Vagina (tissue), 2 donors: ENCODE results near the gene CERT1. TPM values are rescaled to one million over a fixed set of nuclear protein-coding genes. Genes with fewer than 3 reads are reported as not detected.
A peak's percentile ranks its signal among the peaks of the same experiment; 100 is the strongest.

Experiments
- DNase-seq, 2 donors: peaks; one replicate each; pipeline ENCODE4 v3.0.0-alpha.2; 2017; ENCODE audit errors: extremely low spot score in 2 of 2
- H3K27ac ChIP-seq: fragments of 200-600 bp; sonication (generic); one replicate; pipeline ENCODE4 v1.5.1; 2019
- H3K27me3 ChIP-seq: fragments of 200-600 bp; sonication (generic); one replicate; pipeline ENCODE4 v1.5.1; 2019
- H3K36me3 ChIP-seq, 2 donors: fragments of 200-600 bp; sonication (generic); one replicate each; pipeline ENCODE4 v1.5.1; 2017 to 2019
- H3K4me1 ChIP-seq: fragments of 200-600 bp; sonication (generic); one replicate; pipeline ENCODE4 v1.5.1; 2019
- H3K4me3 ChIP-seq, 2 donors: fragments of 200-600 bp; sonication (generic); 1 replicate in 1 of 2; 2 replicates in 1 of 2; pipeline ENCODE4 v1.5.1; 2016 to 2019
- H3K9me3 ChIP-seq: fragments of 200-600 bp; sonication (generic); one replicate; pipeline ENCODE4 v1.5.1; 2019
- CTCF ChIP-seq, 3 experiments: fragments of 450-650 bp in 2 of 3; fragments of 200-600 bp in 1 of 3; sonication (generic) in 1 of 3; IDR thresholded peaks; one replicate each; pipeline ENCODE4 v1.5.1; 2017 to 2019; ENCODE audit warnings: antibody characterized with exemption in 3 of 3, mild to moderate bottlenecking in 2 of 3, moderate library complexity in 2 of 3
- POLR2A ChIP-seq, 2 donors: fragments of 450-650 bp; IDR thresholded peaks; one replicate each; pipeline ENCODE4 v1.6.1; 2017; ENCODE audit warnings: antibody characterized with exemption in 2 of 2, mild to moderate bottlenecking in 2 of 2, moderate library complexity in 2 of 2
- POLR2AphosphoS5 ChIP-seq, 2 donors: sonication (generic); formaldehyde crosslinking; IDR thresholded peaks; one replicate each; pipeline ENCODE4 v1.9.0; 2017; ENCODE audit warnings: antibody characterized with exemption in 2 of 2, mild to moderate bottlenecking in 2 of 2, low read depth in 1 of 2; ENCODE audit not compliant: insufficient read depth in 1 of 2
- intact Hi-C: fragments of 100-400 bp; cut with DNase I; formaldehyde crosslinking; loops from one replicate; pipeline ENCODE4 v1.15.1; 2023
- total RNA-seq: library from RNA; depleted of rRNA; stranded (reverse); fragments of >200 nt; gene quantifications from one replicate; pipeline ENCODE4 v1.2.3, GENCODE V29; 2016

The CERT1 gene
- total RNA-seq, 1 donor from 2014 or later, result 44.2 TPM

- TF ChIP-seq POLR2AphosphoS5 (IDR thresholded peaks at IDR 0.05; ENCODE audit: insufficient read depth in 1 of 2, low read depth in 1 of 2) (no peak), CTCF (IDR thresholded peaks at IDR 0.05) (no peak), POLR2A (IDR thresholded peaks at IDR 0.05) (no peak)
- Histone ChIP-seq H3K4me1 (no peaks in the 10 kb centered on the region), H3K9me3 (no peaks in the 10 kb centered on the region), H3K27ac (no peak overlapping the region), H3K36me3 (peaks cover 0 to 81% of the 10 kb centered on the region in 2 donors), H3K27me3 (no peaks in the 10 kb centered on the region), H3K4me3 (no peak overlapping the region)
- intact Hi-C loops, result no loop called here
- no peak for DNase-seq
Observed at GRCh38 chr5:75349663-75350062, 161.8 kb downstream of the CERT1 start.

- no peaks in the 10 kb centered on the region for H3K9me3 ChIP-seq
Observed at GRCh38 chr5:75348241-75348640, 163.2 kb downstream of the CERT1 start.

GRCh38 chr5:75342836-75343235, 168.6 kb downstream of the CERT1 start:
- H3K9me3 ChIP-seq, result no peaks in the 10 kb centered on the region
- intact Hi-C loops, result no loop called here
- H3K27me3 ChIP-seq, result no peaks in the 10 kb centered on the region
- peaks cover 0 to 40% of the 10 kb centered on the region in 2 donors for H3K36me3 ChIP-seq
- no peak for DNase-seq
- no peak overlapping the region for H3K4me3 ChIP-seq
- peaks cover 13% of the 10 kb centered on the region for H3K4me1 ChIP-seq
- TF ChIP-seq CTCF (IDR thresholded peaks at IDR 0.05), result no peak
- no peak for TF ChIP-seq POLR2A (IDR thresholded peaks at IDR 0.05)
- no peak for TF ChIP-seq POLR2AphosphoS5 (IDR thresholded peaks at IDR 0.05; ENCODE audit: insufficient read depth in 1 of 2, low read depth in 1 of 2)
- H3K27ac ChIP-seq, result no peak overlapping the region

More at GRCh38 chr5:75348241-75348640, 163.2 kb downstream of the CERT1 start:
- no peak overlapping the region for H3K4me3 ChIP-seq
- intact Hi-C loops, result no loop called here
- H3K27me3 ChIP-seq, result no peaks in the 10 kb centered on the region
- DNase-seq, result no peak
- TF ChIP-seq POLR2A (IDR thresholded peaks at IDR 0.05) (no peak), CTCF (IDR thresholded peaks at IDR 0.05) (no peak), POLR2AphosphoS5 (IDR thresholded peaks at IDR 0.05; ENCODE audit: insufficient read depth in 1 of 2, low read depth in 1 of 2) (no peak)
- H3K36me3 ChIP-seq, result peaks cover 0 to 85% of the 10 kb centered on the region in 2 donors
- H3K4me1 ChIP-seq, result no peaks in the 10 kb centered on the region
- H3K27ac ChIP-seq, result no peak overlapping the region

DNA sequence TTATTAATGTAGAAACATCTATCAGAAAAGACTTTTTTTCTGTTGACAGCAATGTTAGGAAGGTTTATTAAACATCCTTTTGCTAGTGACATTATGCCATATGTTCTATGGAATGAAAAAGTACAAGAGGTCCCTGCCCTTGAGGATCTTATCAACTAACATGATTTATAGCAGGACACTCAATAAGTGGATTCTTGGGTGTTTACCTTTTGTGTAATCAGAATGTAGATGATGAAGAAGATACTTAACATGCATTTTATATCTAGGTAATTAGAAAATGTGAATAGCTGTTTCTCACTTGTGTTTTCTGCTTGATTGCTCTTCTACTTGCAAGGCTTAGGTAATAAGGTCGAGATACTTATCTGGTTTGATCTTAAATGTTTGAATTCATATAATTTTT, 169.5 kb downstream of the CERT1 start:
- no peak for TF ChIP-seq POLR2A (IDR thresholded peaks at IDR 0.05)
- no peak for TF ChIP-seq POLR2AphosphoS5 (IDR thresholded peaks at IDR 0.05; ENCODE audit: insufficient read depth in 1 of 2, low read depth in 1 of 2)
- H3K4me3 ChIP-seq, result no peak overlapping the region
- DNase-seq, result no peak
- H3K4me1 ChIP-seq, result peaks cover 15% of the 10 kb centered on the region
- no peaks in the 10 kb centered on the region for H3K9me3 ChIP-seq
- peaks cover 0 to 31% of the 10 kb centered on the region in 2 donors for H3K36me3 ChIP-seq
- H3K27me3 ChIP-seq, result no peaks in the 10 kb centered on the region
- no peak overlapping the region for H3K27ac ChIP-seq
- intact Hi-C loops, result no loop called here

DNA sequence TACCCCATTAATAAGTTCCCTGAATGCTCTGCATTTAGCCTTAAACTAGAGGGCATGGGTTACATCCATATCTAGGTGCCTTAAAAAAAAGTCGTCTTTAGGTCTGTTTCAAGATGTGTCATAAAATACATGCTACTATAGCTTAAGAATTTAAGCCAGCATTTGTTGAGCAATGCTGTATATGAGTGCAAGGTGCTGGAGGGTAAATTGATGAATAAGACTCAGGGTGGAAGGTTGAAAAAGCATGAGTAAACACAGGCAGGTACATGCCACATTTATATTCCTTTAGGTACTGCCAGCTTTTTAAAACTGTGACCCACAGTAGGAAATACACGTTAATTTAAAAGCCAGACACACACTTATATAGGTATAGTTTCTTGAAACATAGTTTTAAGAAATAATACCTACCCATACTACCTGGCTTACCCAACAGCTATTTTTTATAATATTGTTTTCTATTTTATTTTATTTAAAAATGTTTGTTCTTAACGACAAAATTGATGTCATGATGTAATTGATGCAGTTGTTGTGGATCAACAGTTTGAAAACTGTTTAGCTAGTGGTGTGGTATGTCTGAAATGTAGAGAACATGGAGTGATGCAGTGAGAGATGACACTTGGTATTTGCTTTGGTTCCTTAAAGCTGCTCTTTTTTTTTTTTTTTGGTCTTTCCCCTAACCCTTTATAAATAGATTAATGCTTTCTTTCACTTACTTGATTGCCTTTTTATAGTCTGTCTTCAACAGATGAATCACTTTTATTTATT, 170.5 kb downstream of the CERT1 start:
- no peaks in the 10 kb centered on the region for H3K9me3 ChIP-seq
- no peak for DNase-seq
- peaks cover 21% of the 10 kb centered on the region for H3K4me1 ChIP-seq
- no peak overlapping the region for H3K27ac ChIP-seq
- H3K4me3 ChIP-seq, result no peak overlapping the region
- intact Hi-C loops, result no loop called here
- peaks cover 0 to 21% of the 10 kb centered on the region in 2 donors for H3K36me3 ChIP-seq
- TF ChIP-seq POLR2AphosphoS5 (IDR thresholded peaks at IDR 0.05; ENCODE audit: insufficient read depth in 1 of 2, low read depth in 1 of 2) (peak in 1 of 2 donors; percentile 65), CTCF (IDR thresholded peaks at IDR 0.05) (no peak)
- no peaks in the 10 kb centered on the region for H3K27me3 ChIP-seq
